H1 (cell line): Measurements from ENCODE around the gene ACTBL2. TPM values are rescaled to one million over a fixed set of nuclear protein-coding genes. Genes with fewer than 3 reads are reported as not detected.
A peak's percentile ranks its signal among the peaks of the same experiment; 100 is the strongest.

ENCODE experiments used
- CTCF ChIA-PET: fragments of 300-600 bp; sonication (Branson Sonifier 250); formaldehyde crosslinking; loops from one replicate; lab custom pipeline; 2021; ENCODE audit not compliant: partially characterized antibody; lab: Charles Lee
- POLR2A ChIA-PET: fragments of 300-600 bp; sonication (Branson Sonifier 250); formaldehyde crosslinking; loops from one replicate; lab custom pipeline; 2021; ENCODE audit warnings: inconsistent platforms; ENCODE audit not compliant: partially characterized antibody; lab: Charles Lee
- DNase-seq, 2 experiments: peaks; one replicate each; pipeline versions ENCODE4 v3.0.0 to v3.0.0-alpha.2; 2010 to 2022; ENCODE audit warnings: low spot score in 2 of 2, low read depth in 1 of 2, mixed read lengths in 1 of 2
- FAIRE-seq: peaks from 2 replicates; lab custom pipeline; 2011; peaks lifted over from hg19 to GRCh38; lab: Jason Lieb, UNC
- H2AFZ ChIP-seq: 2 replicates; pipeline ENCODE4 v1.8.1; 2012; ENCODE audit warnings: low read length, inconsistent platforms
- H2AK5ac ChIP-seq: 2 replicates; pipeline ENCODE4 v1.6.1; 2013; ENCODE audit warnings: low read depth, low read length
- H2BK120ac ChIP-seq: replicated peaks from 2 replicates; pipeline ENCODE3; 2013; ENCODE audit warnings: low read depth, low read length, inconsistent platforms
- H2BK12ac ChIP-seq: 2 replicates; pipeline ENCODE4 v1.6.1; 2013; ENCODE audit warnings: low read depth, low read length
- H2BK15ac ChIP-seq: 2 replicates; pipeline ENCODE4 v1.6.1; 2013; ENCODE audit warnings: low read length
- H2BK20ac ChIP-seq: 2 replicates; pipeline ENCODE4 v1.6.1; 2013; ENCODE audit warnings: low read length
- H2BK5ac ChIP-seq: 2 replicates; pipeline ENCODE4 v1.6.1; 2013; ENCODE audit warnings: low read depth, low read length
- H3K14ac ChIP-seq: 2 replicates; pipeline ENCODE4 v1.6.1; 2013; ENCODE audit warnings: inconsistent platforms; ENCODE audit not compliant: insufficient read length
- H3K18ac ChIP-seq: 2 replicates; pipeline ENCODE4 v1.6.1; 2013; ENCODE audit warnings: low read length; ENCODE audit errors: extremely low read depth
- H3K23ac ChIP-seq: 2 replicates; pipeline ENCODE4 v1.6.1; 2013; ENCODE audit warnings: inconsistent platforms; ENCODE audit not compliant: insufficient read length
- H3K23me2 ChIP-seq: 2 replicates; pipeline ENCODE4 v1.6.1; 2013; ENCODE audit warnings: low read depth, low read length
- H3K27ac ChIP-seq: 2 replicates; pipeline ENCODE4 v1.6.1; 2011; ENCODE audit warnings: low read depth, low read length, inconsistent platforms
- H3K27me3 ChIP-seq, 4 experiments: replicated peaks in 1 of 4; 1 replicate in 1 of 4; 2 replicates in 3 of 4; pipeline versions ENCODE4 v1.6.1 to v1.8.1; 2011 to 2013; ENCODE audit warnings: low read length in 3 of 4, mild to moderate bottlenecking in 3 of 4, inconsistent platforms in 2 of 4, mixed read lengths in 2 of 4, moderate library complexity in 1 of 4; ENCODE audit not compliant: control insufficient read depth in 3 of 4, insufficient read depth in 3 of 4; ENCODE audit errors: extremely low read depth in 1 of 4
- H3K36me3 ChIP-seq, 4 experiments: 2 replicates each; pipeline versions ENCODE4 v1.6.1 to v1.8.1; 2011 to 2013; ENCODE audit warnings: mild to moderate bottlenecking in 4 of 4, low read length in 3 of 4, moderate library complexity in 2 of 4, control low read depth in 1 of 4, inconsistent platforms in 1 of 4; ENCODE audit not compliant: insufficient read depth in 4 of 4, control insufficient read depth in 2 of 4
- H3K4ac ChIP-seq: replicated peaks from 2 replicates; pipeline ENCODE3; 2013; ENCODE audit warnings: low read length, low read depth, mixed read lengths, inconsistent platforms; ENCODE audit not compliant: insufficient read length
- H3K4me1 ChIP-seq, 4 experiments: replicated peaks in 1 of 4; 1 replicate in 1 of 4; 2 replicates in 3 of 4; pipeline versions ENCODE4 v1.6.1 to v1.8.1; 2011 to 2013; ENCODE audit warnings: low read length in 3 of 4, inconsistent platforms in 2 of 4, mixed read lengths in 1 of 4; ENCODE audit not compliant: insufficient read depth in 4 of 4, control insufficient read depth in 3 of 4
- H3K4me2 ChIP-seq, 2 experiments: 2 replicates each; pipeline versions ENCODE4 v1.6.1 to v1.8.1; 2011 to 2013; ENCODE audit warnings: low read depth in 2 of 2, low read length in 2 of 2, control low read depth in 1 of 2, inconsistent platforms in 1 of 2, mild to moderate bottlenecking in 1 of 2; ENCODE audit not compliant: insufficient read depth in 1 of 2
- H3K4me3 ChIP-seq, 4 experiments: fragments of 200-600, 300-600 bp in 1 of 4; sonication (generic), shearing (Covaris generic), sonication (Bioruptor Twin) in 1 of 4; 2 replicates each; pipeline versions ENCODE4 v1.5.1 to v1.8.1; 2011 to 2016; ENCODE audit warnings: low read length in 4 of 4, low read depth in 3 of 4, control low read depth in 2 of 4, inconsistent platforms in 2 of 4, mild to moderate bottlenecking in 2 of 4, mixed read lengths in 1 of 4, moderate library complexity in 1 of 4; ENCODE audit not compliant: insufficient read depth in 2 of 4; ENCODE audit errors: extremely low read depth in 1 of 4
- H3K56ac ChIP-seq: replicated peaks from 2 replicates; pipeline ENCODE3; 2013; ENCODE audit warnings: low read depth, mild to moderate bottlenecking, mixed read lengths, low read length, inconsistent platforms; ENCODE audit not compliant: insufficient read length
- H3K79me1 ChIP-seq: 2 replicates; pipeline ENCODE4 v1.6.1; 2013; ENCODE audit warnings: low read depth, low read length, control low read depth
- H3K79me2 ChIP-seq, 2 experiments: 2 replicates each; pipeline versions ENCODE4 v1.6.1 to v1.8.1; 2012 to 2013; ENCODE audit warnings: low read length in 2 of 2, mild to moderate bottlenecking in 2 of 2, inconsistent platforms in 1 of 2; ENCODE audit not compliant: insufficient read depth in 2 of 2, control insufficient read depth in 1 of 2
- H3K9ac ChIP-seq, 4 experiments: replicated peaks in 1 of 4; 1 replicate in 1 of 4; 2 replicates in 3 of 4; pipeline versions ENCODE4 v1.6.1 to v1.8.1; 2011 to 2013; ENCODE audit warnings: low read depth in 3 of 4, low read length in 3 of 4, control low read depth in 2 of 4, mild to moderate bottlenecking in 2 of 4, moderate library complexity in 2 of 4, inconsistent platforms in 1 of 4; ENCODE audit errors: extremely low read depth in 1 of 4
- H3K9me3 ChIP-seq, 2 experiments: 2 replicates each; pipeline versions ENCODE4 v1.6.1 to v1.8.1; 2012 to 2013; ENCODE audit warnings: mild to moderate bottlenecking in 2 of 2, moderate library complexity in 2 of 2, control low read depth in 1 of 2, inconsistent platforms in 1 of 2, low read depth in 1 of 2, low read length in 1 of 2, mixed read lengths in 1 of 2; ENCODE audit not compliant: insufficient read depth in 2 of 2
- H4K20me1 ChIP-seq, 2 experiments: replicated peaks in 1 of 2; 2 replicates each; pipeline versions ENCODE3 to v1.8.1; 2011 to 2013; ENCODE audit warnings: inconsistent platforms in 2 of 2, low read length in 2 of 2, mild to moderate bottlenecking in 1 of 2; ENCODE audit not compliant: insufficient read depth in 2 of 2, control insufficient read depth in 1 of 2
- H4K5ac ChIP-seq: 2 replicates; pipeline ENCODE4 v1.6.1; 2013; ENCODE audit warnings: low read length, low read depth, mixed read lengths, inconsistent platforms; ENCODE audit not compliant: insufficient read length
- H4K8ac ChIP-seq: 2 replicates; pipeline ENCODE4 v1.8.0; 2013; ENCODE audit warnings: mild to moderate bottlenecking, moderate library complexity, low read length, inconsistent platforms; ENCODE audit not compliant: insufficient read depth; ENCODE audit errors: extremely low read depth
- H4K91ac ChIP-seq: replicated peaks from 2 replicates; pipeline ENCODE3; 2013; ENCODE audit warnings: low read length, mixed read lengths, inconsistent platforms; ENCODE audit not compliant: insufficient read length
- ASH2L ChIP-seq: fragments of 200-600, 300-600 bp; sonication (generic); IDR thresholded peaks from one replicate; pipeline ENCODE4 v1.7.1; 2017; ENCODE audit warnings: low read length
- CBX5 ChIP-seq: fragments of 300-800, 300-1000 bp; sonication (generic); IDR thresholded peaks from 2 replicates; pipeline ENCODE4 v1.7.1; 2016; ENCODE audit warnings: antibody characterized with exemption, low read length, low read depth
- GABPA ChIP-seq: IDR thresholded peaks from 2 replicates; pipeline ENCODE4 v1.6.1; 2011; ENCODE audit warnings: mild to moderate bottlenecking, low read length, moderate library complexity, borderline replicate concordance; ENCODE audit not compliant: insufficient read depth
- JUN ChIP-seq: IDR thresholded peaks from 2 replicates; pipeline ENCODE4 v1.6.1; 2011; ENCODE audit warnings: low read depth, mild to moderate bottlenecking, improper control_type of control experiment, low read length
- PHF8 ChIP-seq: fragments of 200-600 bp; sonication (generic); conservative IDR thresholded peaks from 2 replicates; pipeline ENCODE4 v1.7.1; 2012; ENCODE audit warnings: low read depth, mild to moderate bottlenecking, inconsistent platforms, low read length, moderate library complexity
- POU5F1 ChIP-seq: IDR thresholded peaks from 2 replicates; pipeline ENCODE4 v1.6.1; 2011; ENCODE audit warnings: low read depth, mild to moderate bottlenecking, low read length, moderate library complexity
- SIX5 ChIP-seq: IDR thresholded peaks from 2 replicates; pipeline ENCODE4 v1.6.1; 2011; ENCODE audit warnings: mild to moderate bottlenecking, low read depth, low read length
- TAF7 ChIP-seq: optimal IDR thresholded peaks from 2 replicates; pipeline ENCODE3; 2011; ENCODE audit warnings: low read depth, mild to moderate bottlenecking, inconsistent platforms, low read length, moderate library complexity, borderline replicate concordance
- TEAD4 ChIP-seq: IDR thresholded peaks from 2 replicates; pipeline ENCODE4 v1.6.1; 2012; ENCODE audit warnings: low read depth, low read length, inconsistent platforms, mixed read lengths
- YY1 ChIP-seq: IDR thresholded peaks from 2 replicates; pipeline ENCODE4 v1.6.1; 2011; ENCODE audit warnings: low read depth, mild to moderate bottlenecking, low read length
- WGBS, 2 experiments: shearing (Covaris generic) in 1 of 2; methylation state at CpG; one replicate each; pipeline versions ENCODE4 v1.1.6 to v1.1.7; 2013 to 2015; ENCODE audit warnings: low lambda C conversion rate in 2 of 2, mixed read lengths in 2 of 2, inconsistent platforms in 1 of 2, low coverage in 1 of 2, missing lambda C conversion rate in 1 of 2; ENCODE audit not compliant: insufficient replicate concordance in 2 of 2, insufficient coverage in 1 of 2, insufficient read length in 1 of 2; ENCODE audit errors: extremely low coverage in 1 of 2, missing lambda C conversion rate in 1 of 2; 5-methylcytosine and 5-hydroxymethylcytosine counted together
- polyA plus RNA-seq, 7 experiments: library from polyadenylated mRNA; depleted of rRNA in 3 of 7; stranded (reverse) in 5 of 7; unstranded in 2 of 7; fragments of >200 nt in 5 of 7; fragments of 200-250 nt in 2 of 7; gene quantifications; 1 replicate in 5 of 7; 2 replicates in 1 of 7; 4 replicates in 1 of 7; pipeline versions ENCODE4 v1.2.1 to v1.2.3, GENCODE V29; 2011 to 2013; ENCODE audit warnings: missing spikeins in 2 of 7, mixed read lengths in 2 of 7
- total RNA-seq: library from RNA; stranded (reverse); fragmentation: NEBNext Ultra II Directional; extraction: Animal tissue kit (Norgen Biotek cat#: 25700); gene quantifications from 2 replicates; pipeline ENCODE4 v1.2.1, GENCODE V29; 2021

The ACTBL2 gene
- total and polyA plus RNA-seq, 2 of the 8 experiments (the other 6 are each of a cell fraction or from before 2014, with no cell fraction given) = not detected

DNA sequence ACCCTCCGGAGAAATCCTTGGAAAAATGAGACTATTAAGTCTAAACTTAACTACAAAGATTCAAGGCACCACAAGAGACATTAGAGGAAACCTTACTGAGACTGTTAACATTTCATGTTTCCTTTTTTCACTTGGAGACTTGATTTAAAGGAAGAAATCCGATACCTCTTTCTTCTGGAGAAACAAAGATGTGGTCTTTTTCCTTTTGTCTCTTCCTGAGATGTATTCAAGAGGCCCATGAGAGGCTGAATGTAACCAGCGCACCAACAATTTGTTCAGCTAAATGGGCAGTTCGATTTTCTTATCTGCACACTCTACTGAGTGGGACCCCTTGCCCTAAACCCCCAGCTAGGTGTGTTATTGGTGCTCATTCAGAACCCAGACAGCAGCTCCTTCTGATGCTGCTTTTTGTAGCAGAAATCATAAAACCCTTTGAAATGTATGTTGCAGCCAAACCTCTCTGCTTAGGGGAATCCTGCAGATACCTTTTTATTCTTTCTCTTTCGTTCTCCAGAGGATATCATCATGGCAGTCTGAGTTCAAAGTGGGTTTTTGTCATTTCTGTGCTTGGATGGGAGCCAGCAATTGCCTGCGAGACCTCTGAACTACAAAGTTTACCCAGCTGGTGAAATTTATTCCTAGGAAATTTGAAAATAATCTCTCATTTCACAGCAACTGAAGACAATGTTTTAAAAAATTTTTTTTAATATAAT is 41.9 kb upstream of the ACTBL2 start:
- H3K14ac ChIP-seq = no peak overlapping the region
- no peak overlapping the region for H2BK15ac ChIP-seq
- peaks cover 0 to 3% (median 0%) of the 10 kb centered on the region in 4 experiments; a peak in 1 of 7 replicates for H3K4me1 ChIP-seq
- H3K23me2 ChIP-seq = no peaks in the 10 kb centered on the region
- H3K9me3 ChIP-seq = peaks cover 4 to 7% of the 10 kb centered on the region in 2 experiments; a peak in 1 of 4 replicates
- H3K9ac ChIP-seq = no peak overlapping the region
- no peaks in the 10 kb centered on the region for H3K79me1 ChIP-seq
- peak overlapping the region; percentile 97 for H2AFZ ChIP-seq
- H4K20me1 ChIP-seq = no peaks in the 10 kb centered on the region
- H4K8ac ChIP-seq = no peak overlapping the region
- no peak overlapping the region for H3K27ac ChIP-seq
- no peak overlapping the region for H2BK5ac ChIP-seq
- DNase-seq = no peak
- H3K23ac ChIP-seq = no peak overlapping the region
- H2BK120ac ChIP-seq = no peak overlapping the region
- no peak overlapping the region for H4K5ac ChIP-seq
- no peaks in the 10 kb centered on the region for H3K27me3 ChIP-seq
- H3K4ac ChIP-seq = no peak overlapping the region
- no peak overlapping the region for H2BK12ac ChIP-seq
- no peaks in the 10 kb centered on the region for H3K36me3 ChIP-seq
- POLR2A ChIA-PET = no interaction called here
- H3K56ac ChIP-seq = no peak overlapping the region
- peak overlapping the region; percentile 22 to 32; a peak in 2 of 4 replicates for H3K4me2 ChIP-seq
- no peak overlapping the region for H2AK5ac ChIP-seq
- CTCF ChIA-PET = interaction anchor here (0.7 to 0.8 kb wide), 2 partner anchors 26 to 226 kb away, joined by 3 read pairs; no protein-coding TSS in a partner anchor
- no peak overlapping the region for H4K91ac ChIP-seq
- 82% methylated on average over 6 of the region's 6 CpGs; no CpG with 5 or more reads in 1 of the 2 experiments for WGBS, 2 experiments
- no peak for FAIRE-seq
- H2BK20ac ChIP-seq = no peak overlapping the region
- no peaks in the 10 kb centered on the region for H3K79me2 ChIP-seq
- H3K18ac ChIP-seq = no peak overlapping the region
- no peak overlapping the region for H3K4me3 ChIP-seq
- TF ChIP-seq TEAD4 (no peak), TAF7 (no peak), PHF8 (no peak), ASH2L (no peak), CBX5 (no peak), YY1 (no peak), SIX5 (no peak), POU5F1 (no peak), JUN (no peak), GABPA (no peak)
